HG03095 (cell line): Measurements from ENCODE around the gene ZNF230.

Source experiments
- ATAC-seq: cut with Tn5 transposase; IDR thresholded peaks from one replicate; pipeline ENCODE4 v1.9.1; 2021; ENCODE audit warnings: moderate library complexity; ENCODE audit not compliant: unreplicated experiment

The ZNF230 gene

DNA sequence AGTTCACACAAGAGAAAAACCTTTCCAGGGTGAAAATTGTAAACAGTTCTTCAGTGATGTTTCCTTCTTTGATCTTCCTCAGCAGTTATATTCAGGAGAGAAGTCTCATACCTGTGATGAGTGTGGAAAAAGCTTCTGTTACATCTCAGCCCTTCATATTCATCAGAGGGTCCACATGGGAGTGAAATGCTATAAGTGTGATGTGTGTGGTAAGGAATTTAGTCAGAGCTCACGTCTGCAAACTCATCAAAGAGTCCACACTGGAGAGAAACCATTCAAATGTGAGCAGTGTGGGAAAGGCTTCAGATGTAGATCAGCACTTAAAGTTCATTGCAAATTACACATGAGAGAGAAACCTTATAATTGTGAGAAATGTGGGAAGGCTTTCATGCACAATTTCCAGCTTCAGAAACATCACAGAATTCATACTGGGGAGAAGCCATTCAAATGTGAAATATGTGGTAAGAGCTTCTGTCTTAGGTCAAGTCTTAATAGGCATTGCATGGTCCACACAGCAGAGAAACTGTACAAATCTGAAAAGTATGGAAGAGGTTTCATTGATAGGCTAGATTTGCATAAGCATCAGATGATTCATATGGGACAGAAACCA, 29.3 kb downstream of the ZNF230 start:
- no peak for ATAC-seq

DNA sequence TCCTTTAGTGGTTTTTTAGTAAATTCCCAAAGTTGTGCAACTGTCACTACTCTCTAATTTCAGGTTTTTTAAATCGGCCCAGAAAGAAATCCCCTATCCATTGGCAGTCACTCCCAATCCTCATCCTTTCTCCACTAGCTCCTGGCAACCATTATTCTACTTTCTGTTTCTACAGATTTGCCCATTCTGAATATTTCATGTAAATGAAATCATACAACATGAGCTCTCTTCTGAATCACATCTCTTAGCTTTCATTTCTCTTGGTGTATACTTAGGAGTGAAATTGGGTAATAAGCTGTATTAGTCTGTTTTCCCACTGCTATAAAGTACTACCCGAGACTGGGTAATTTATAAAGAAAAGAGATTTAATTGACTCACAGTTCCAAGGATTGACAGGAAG, 39.4 kb downstream of the ZNF230 start:
- ATAC-seq: no peak

DNA sequence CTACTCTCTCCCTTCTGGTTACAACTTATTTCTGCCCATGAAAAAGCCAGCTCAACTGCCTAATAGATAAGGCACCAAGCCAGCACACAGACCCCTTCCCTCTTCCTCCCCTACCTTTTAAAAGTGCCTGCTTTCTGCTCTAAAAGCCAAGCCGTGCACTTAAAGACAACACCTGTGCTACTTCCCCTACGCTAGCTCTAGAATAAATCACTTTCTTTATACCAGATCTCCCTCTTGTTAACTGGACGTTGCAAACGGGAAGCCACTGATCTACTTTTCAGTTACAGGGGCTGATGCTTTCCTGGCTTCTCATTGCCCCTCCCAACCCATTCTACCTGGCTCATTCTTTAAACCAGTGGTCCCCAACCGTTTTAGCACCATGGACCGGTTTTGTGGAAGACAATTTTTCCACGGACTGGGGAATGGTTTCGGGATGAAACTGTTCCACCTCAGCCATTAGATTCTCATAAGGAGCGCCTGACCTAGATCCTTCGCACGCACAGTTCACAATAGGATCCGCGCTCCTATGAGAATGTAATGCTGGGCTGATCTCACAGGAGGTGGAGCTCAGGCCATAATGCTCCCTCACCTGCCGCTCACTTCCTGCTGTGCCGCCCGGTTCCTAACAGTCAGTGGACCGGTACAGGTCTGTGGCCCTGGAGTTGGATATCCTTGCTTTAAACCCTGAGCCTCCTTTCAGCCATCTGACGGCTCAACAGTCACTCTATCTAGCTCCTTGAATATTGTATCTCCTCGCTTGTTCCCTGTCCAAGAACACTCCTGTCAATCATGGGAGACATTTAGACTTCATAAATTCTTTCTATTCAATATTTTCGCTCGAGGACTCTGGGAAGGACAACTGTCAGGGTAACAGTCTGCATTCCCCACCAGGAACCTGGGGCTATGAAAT, 48.2 kb downstream of the ZNF230 start:
- no peak for ATAC-seq

DNA sequence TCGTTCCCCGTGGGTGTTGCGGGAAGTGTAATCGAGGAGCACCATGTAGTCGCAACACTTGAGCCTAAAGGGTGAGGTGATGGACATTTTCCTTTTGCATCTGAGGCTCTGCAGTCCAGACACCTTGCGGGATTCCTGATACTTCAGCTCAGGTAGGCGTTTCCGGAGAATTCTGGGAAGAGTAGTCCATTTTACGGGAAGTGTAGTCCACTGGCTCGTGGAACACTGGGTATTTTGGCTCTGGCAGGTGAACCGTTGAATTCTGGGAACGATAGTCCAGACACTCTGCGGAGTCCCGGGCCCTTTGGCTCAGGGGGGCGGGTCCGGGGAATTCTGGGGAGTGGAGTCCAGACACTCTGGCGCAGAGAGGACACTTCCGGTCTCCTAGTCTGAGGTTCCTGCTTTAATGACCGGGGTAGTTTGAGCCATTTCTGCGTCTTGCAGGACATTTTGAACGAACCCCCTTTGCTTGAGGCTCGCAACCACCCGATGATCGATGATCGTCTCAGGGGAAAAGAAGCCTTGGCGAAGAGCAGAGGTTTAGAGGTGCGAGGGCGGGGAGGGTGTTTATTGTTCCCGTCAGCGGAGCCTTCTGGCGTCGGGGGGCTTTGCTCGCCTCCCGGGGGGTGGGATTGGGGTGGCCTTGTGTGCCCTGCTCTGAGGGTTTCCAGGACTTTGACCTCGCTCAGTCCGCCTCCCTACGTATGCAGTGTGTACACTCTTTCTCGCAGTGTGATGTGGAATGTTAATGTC, 49.1 kb downstream of the ZNF230 start, which contains the start of gene ZNF223:
TSS of gene ZNF223 (plus strand) at position 387 of the 753 bp plus-strand sequence. CDS start 3,141 bp downstream, outside the sequence.
- ATAC-seq: no peak

DNA sequence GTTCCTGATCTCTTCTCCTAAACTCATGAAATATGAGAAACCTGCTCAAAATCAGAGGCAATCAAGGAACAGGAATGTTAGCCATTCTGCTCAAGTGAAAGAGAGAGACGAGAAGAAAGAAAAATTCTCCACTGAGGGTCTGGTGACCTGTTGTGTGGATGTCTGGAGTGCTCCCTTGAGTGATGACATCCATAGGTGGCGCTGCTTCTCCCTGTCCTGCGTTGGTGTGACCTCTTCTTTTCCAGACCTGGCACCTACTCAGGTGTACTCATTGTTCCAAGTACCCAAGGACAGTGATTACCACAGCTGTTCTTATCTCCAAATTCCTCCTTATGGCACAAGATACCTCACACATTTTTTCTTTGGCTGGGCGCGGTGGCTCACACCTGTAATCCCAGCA, 53.1 kb downstream of the ZNF230 start:
- no peak for ATAC-seq

DNA sequence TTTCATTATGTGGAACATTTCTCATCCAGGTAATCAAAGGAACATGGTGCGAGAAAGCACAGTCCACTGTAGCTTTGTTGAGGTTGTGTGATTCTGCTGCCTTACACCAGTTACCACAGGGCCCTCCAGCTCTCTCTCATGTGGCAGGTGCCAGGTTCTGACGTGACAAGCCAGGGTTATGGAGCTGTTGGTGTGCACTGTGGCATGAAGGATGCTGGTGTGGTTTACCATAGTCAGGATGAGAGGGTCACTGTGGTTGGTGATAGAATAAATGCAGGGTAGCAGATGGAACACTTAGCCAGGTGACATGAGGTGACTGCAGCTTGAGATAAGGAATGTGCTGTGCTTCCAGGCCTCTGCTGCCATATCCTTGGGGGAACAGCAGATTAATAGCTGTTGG, 56.5 kb downstream of the ZNF230 start:
- ATAC-seq: no peak

DNA sequence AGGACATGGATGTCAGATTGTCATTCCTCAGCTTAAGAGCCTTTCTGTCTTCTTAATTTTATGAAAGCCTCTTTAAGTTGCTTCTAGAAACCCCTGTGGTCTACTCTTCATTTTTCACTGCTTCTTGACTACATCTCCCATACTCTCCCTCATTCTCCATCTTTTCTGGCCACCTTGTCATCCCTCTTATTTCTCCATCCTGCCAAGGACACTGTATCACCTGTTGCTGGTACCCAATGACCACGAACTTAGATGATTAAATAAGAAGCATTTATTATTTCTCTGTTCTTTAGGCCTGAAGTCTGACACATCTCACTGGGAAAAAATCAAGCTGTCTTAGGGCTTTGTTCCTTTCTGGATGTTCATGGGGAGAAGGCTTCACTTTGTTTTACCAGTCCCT, 58.3 kb downstream of the ZNF230 start:
- ATAC-seq: no peak
